ENCODE measurements around the gene MTHFD1L. TPM values are rescaled to one million over a fixed set of nuclear protein-coding genes. Genes with fewer than 3 reads are reported as not detected.

MTHFD1L gene
- total RNA-seq, 4 donors from 2014 or later, result 4.1 to 19.9 (median 16.6) TPM

GRCh38 chr6:151091571-151091970, 226.1 kb downstream of the MTHFD1L start:
- Histone ChIP-seq H3K4me3 (no peak overlapping the region), H3K27me3 (no peaks in the 10 kb centered on the region), H3K4me1 (no peaks in the 10 kb centered on the region), H3K9me3 (no peaks in the 10 kb centered on the region), H3K36me3 (no peaks in the 10 kb centered on the region), H3K27ac (no peak overlapping the region)
- no peak for TF ChIP-seq POLR2A (IDR thresholded peaks at IDR 0.05)
- no peak for TF ChIP-seq CTCF (IDR thresholded peaks at IDR 0.05)
- DNase-seq, result no peak
- intact Hi-C loops (cut with DNase I; ENCODE audit: low total_unique reads), result no loop called here

- H3K4me3 ChIP-seq, result no peak overlapping the region
- no peaks in the 10 kb centered on the region for H3K4me1 ChIP-seq
- H3K9me3 ChIP-seq, result no peaks in the 10 kb centered on the region
- no peaks in the 10 kb centered on the region for H3K36me3 ChIP-seq
- no peaks in the 10 kb centered on the region for H3K27me3 ChIP-seq
- intact Hi-C loops (cut with DNase I; ENCODE audit: low total_unique reads), result no loop called here
- no peak for DNase-seq
- H3K27ac ChIP-seq, result no peak overlapping the region
- no peak for TF ChIP-seq CTCF (IDR thresholded peaks at IDR 0.05)
- TF ChIP-seq POLR2A (IDR thresholded peaks at IDR 0.05), result no peak
Measured at GRCh38 chr6:151092591-151092990, 227.1 kb downstream of the MTHFD1L start.

GRCh38 chr6:151093706-151094105, 228.2 kb downstream of the MTHFD1L start:
- H3K9me3 ChIP-seq, result no peaks in the 10 kb centered on the region
- no peaks in the 10 kb centered on the region for H3K36me3 ChIP-seq
- H3K4me3 ChIP-seq, result no peak overlapping the region
- no peak for DNase-seq
- H3K4me1 ChIP-seq, result no peaks in the 10 kb centered on the region
- H3K27ac ChIP-seq, result no peak overlapping the region
- TF ChIP-seq POLR2A (IDR thresholded peaks at IDR 0.05) (no peak), CTCF (IDR thresholded peaks at IDR 0.05) (no peak)
- intact Hi-C loops (cut with DNase I; ENCODE audit: low total_unique reads), result no loop called here
- H3K27me3 ChIP-seq, result no peaks in the 10 kb centered on the region

- no peak for DNase-seq
- H3K9me3 ChIP-seq, result no peaks in the 10 kb centered on the region
- no peaks in the 10 kb centered on the region for H3K36me3 ChIP-seq
- no peaks in the 10 kb centered on the region for H3K27me3 ChIP-seq
- TF ChIP-seq CTCF (IDR thresholded peaks at IDR 0.05) (no peak), POLR2A (IDR thresholded peaks at IDR 0.05) (no peak)
- intact Hi-C loops (cut with DNase I; ENCODE audit: low total_unique reads), result no loop called here
- H3K4me1 ChIP-seq, result no peaks in the 10 kb centered on the region
- no peak overlapping the region for H3K4me3 ChIP-seq
- no peak overlapping the region for H3K27ac ChIP-seq
Measured at GRCh38 chr6:151095538-151096254, 230.2 kb downstream of the MTHFD1L start.

GRCh38 chr6:151096255-151096612, 230.7 kb downstream of the MTHFD1L start:
- no peaks in the 10 kb centered on the region for H3K4me1 ChIP-seq
- H3K27me3 ChIP-seq, result no peaks in the 10 kb centered on the region
- no peak for DNase-seq
- no peak overlapping the region for H3K27ac ChIP-seq
- TF ChIP-seq POLR2A (IDR thresholded peaks at IDR 0.05) (no peak), CTCF (IDR thresholded peaks at IDR 0.05) (no peak)
- no peak overlapping the region for H3K4me3 ChIP-seq
- intact Hi-C loops (cut with DNase I; ENCODE audit: low total_unique reads), result no loop called here
- no peaks in the 10 kb centered on the region for H3K9me3 ChIP-seq
- H3K36me3 ChIP-seq, result no peaks in the 10 kb centered on the region
